A549 treated with GW870086 at 1 μM for 4 hours (cell line): ENCODE data around the gene TRPM7. TPM values are rescaled to one million over a fixed set of nuclear protein-coding genes. Genes with fewer than 3 reads are reported as not detected.

Source experiments
- total RNA-seq: library from RNA; stranded (reverse); fragments of 200-300 nt; extraction: Qiagen RNA extraction; gene quantifications from 5 replicates; pipeline ENCODE4 v1.2.3, GENCODE V29; 2022; ENCODE audit warnings: low read depth

Gene TRPM7, protein sequence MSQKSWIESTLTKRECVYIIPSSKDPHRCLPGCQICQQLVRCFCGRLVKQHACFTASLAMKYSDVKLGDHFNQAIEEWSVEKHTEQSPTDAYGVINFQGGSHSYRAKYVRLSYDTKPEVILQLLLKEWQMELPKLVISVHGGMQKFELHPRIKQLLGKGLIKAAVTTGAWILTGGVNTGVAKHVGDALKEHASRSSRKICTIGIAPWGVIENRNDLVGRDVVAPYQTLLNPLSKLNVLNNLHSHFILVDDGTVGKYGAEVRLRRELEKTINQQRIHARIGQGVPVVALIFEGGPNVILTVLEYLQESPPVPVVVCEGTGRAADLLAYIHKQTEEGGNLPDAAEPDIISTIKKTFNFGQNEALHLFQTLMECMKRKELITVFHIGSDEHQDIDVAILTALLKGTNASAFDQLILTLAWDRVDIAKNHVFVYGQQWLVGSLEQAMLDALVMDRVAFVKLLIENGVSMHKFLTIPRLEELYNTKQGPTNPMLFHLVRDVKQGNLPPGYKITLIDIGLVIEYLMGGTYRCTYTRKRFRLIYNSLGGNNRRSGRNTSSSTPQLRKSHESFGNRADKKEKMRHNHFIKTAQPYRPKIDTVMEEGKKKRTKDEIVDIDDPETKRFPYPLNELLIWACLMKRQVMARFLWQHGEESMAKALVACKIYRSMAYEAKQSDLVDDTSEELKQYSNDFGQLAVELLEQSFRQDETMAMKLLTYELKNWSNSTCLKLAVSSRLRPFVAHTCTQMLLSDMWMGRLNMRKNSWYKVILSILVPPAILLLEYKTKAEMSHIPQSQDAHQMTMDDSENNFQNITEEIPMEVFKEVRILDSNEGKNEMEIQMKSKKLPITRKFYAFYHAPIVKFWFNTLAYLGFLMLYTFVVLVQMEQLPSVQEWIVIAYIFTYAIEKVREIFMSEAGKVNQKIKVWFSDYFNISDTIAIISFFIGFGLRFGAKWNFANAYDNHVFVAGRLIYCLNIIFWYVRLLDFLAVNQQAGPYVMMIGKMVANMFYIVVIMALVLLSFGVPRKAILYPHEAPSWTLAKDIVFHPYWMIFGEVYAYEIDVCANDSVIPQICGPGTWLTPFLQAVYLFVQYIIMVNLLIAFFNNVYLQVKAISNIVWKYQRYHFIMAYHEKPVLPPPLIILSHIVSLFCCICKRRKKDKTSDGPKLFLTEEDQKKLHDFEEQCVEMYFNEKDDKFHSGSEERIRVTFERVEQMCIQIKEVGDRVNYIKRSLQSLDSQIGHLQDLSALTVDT (N-terminal part only)
- 20.6 to 24.4 TPM (median 24.0 TPM) in 5 replicates for total RNA-seq

DNA sequence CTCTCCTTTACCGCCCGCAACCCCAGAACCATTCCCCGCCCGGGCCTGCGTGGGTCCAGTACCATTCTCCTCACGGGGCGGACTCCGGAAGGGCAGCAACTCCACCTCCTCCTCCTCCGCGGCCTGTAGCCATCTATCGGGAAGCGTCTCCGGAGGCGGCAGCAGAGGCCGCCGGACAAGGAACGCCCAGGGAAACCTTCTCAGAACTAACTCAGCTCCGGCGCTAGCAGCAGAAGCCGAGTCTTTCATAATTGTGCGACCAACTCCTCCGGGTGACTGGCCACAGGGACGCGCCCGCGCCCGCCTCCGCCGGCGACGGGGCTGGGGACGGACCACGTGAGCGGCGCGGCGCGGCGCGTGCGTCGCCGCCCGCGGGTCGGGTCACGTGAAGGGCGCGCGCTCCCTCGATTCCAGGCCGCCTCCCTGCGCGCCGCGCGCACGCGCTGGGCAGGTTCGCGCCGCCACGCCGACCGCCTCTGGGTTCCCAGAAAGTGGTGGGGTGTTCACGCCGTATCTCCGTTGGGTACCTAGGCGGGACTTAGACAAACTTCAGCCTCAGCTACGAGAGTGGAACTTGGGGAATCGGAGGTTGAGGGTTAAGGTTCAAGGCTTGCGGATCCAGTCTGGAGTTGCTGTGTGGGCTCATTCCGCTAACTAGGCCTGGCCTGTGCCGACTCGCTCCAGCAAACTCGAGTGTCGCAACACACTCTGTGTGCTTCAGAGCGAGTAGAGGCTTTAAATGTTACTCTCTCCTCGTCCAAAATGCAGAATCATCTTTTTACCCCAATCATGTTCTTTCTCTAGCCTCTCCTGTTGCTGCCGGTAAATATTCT is at the start of gene TRPM7:
Gene TRPM7 (minus strand): TSS at position 329 of the 833 bp plus-strand sequence. CDS start 264 bp downstream, at position 65.

DNA sequence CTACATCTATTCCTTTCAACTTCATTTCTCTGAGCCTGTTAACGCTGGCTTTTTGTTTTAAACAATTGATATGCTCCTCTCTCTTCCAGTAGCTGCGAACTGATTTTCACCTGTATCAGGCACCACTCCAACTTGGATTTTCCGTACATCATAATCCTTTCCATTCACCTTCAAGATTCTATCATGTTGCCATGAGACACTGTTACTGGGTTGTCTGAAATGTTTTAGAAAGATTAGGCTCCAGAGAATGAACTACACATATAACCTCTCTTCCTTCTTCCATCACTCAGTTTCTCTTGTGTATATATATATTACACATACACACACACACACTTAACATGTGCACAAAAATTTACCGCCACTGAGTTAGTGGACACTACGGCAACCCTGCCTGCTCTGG is 140.0 kb downstream of the TRPM7 start, which contains the start of gene USP50:
Gene USP50 (minus strand): TSS at position 101 of the 400 bp plus-strand sequence. CDS start 141 bp downstream, outside the sequence.

Other genes starting within 250 kb of the TRPM7 start
- 0.24 TPM in 1 of 5 replicates, not detected in the others for gene USP50, start 140.1 kb downstream of the TRPM7 start, total RNA-seq
- gene SPPL2A, start 78.9 kb upstream of the TRPM7 start, total RNA-seq, result 82.0 to 104 TPM (median 98.2 TPM) in 5 replicates
- gene AP4E1, start 221.9 kb upstream of the TRPM7 start, total RNA-seq, result 6.7 to 9.9 TPM (median 9.3 TPM) in 5 replicates